OCI-LY7 (cell line): Measurements from ENCODE around the gene GRXCR2. TPM values are rescaled to one million over a fixed set of nuclear protein-coding genes. Genes with fewer than 3 reads are reported as not detected.

Experiments
- BruUV-seq: library from RNA; stranded (reverse); fragments of 400-500 nt; replicated peaks from 2 replicates; lab custom pipeline; 2021; lab: Mats Ljungman, UMichigan
- CTCF ChIA-PET: fragments of 300-600 bp; sonication (Branson Sonifier 250); formaldehyde crosslinking; loops from one replicate; lab custom pipeline; 2022; ENCODE audit warnings: antibody characterized with exemption; ENCODE audit not compliant: unreplicated experiment; lab: Charles Lee
- POLR2A ChIA-PET: fragments of 300-600 bp; sonication (Branson Sonifier 250); formaldehyde crosslinking; loops from one replicate; lab custom pipeline; 2022; ENCODE audit warnings: antibody characterized with exemption; lab: Charles Lee
- DNase-seq: peaks from one replicate; pipeline ENCODE4 v3.0.0-alpha.2; 2015; ENCODE audit warnings: low spot score
- H2AFZ ChIP-seq: fragments of 200-600 bp; sonication (generic), shearing (Covaris generic); 2 replicates; pipeline ENCODE4 v1.6.1; 2014; ENCODE audit warnings: mild to moderate bottlenecking, antibody characterized with exemption, low read length, moderate library complexity
- H3K27ac ChIP-seq: fragments of 200-600 bp; sonication (generic); 2 replicates; pipeline ENCODE4 v1.5.1; 2014; ENCODE audit warnings: mixed run types, low read depth, mild to moderate bottlenecking, moderate library complexity, low read length, inconsistent platforms; ENCODE audit not compliant: poor library complexity, severe bottlenecking
- H3K36me3 ChIP-seq: fragments of 200-600 bp; sonication (generic); 2 replicates; pipeline ENCODE4 v1.6.1; 2014; ENCODE audit warnings: mild to moderate bottlenecking, antibody characterized with exemption, low read length, moderate library complexity, mixed read lengths; ENCODE audit not compliant: insufficient read depth
- H3K4me1 ChIP-seq: fragments of 200-600 bp; sonication (generic); 2 replicates; pipeline ENCODE4 v1.5.1; 2014; ENCODE audit warnings: mild to moderate bottlenecking, low read length; ENCODE audit not compliant: insufficient read depth, poor library complexity, severe bottlenecking
- H3K4me2 ChIP-seq: fragments of 200-600 bp; sonication (generic); 2 replicates; pipeline ENCODE4 v1.6.1; 2014; ENCODE audit warnings: mild to moderate bottlenecking, low read length
- H3K4me3 ChIP-seq: fragments of 200-600 bp; sonication (generic); 2 replicates; pipeline ENCODE4 v1.5.1; 2014; ENCODE audit warnings: mild to moderate bottlenecking, low read depth, low read length; ENCODE audit not compliant: poor library complexity, severe bottlenecking
- H3K79me2 ChIP-seq: fragments of 200-600 bp; sonication (generic); 2 replicates; pipeline ENCODE4 v1.6.1; 2016; ENCODE audit warnings: low read depth, mild to moderate bottlenecking, low read length, moderate library complexity, mixed read lengths; ENCODE audit not compliant: insufficient read depth
- H3K9me2 ChIP-seq: fragments of 200-600 bp; sonication (generic); 2 replicates; pipeline ENCODE4 v1.6.1; 2016; ENCODE audit warnings: mild to moderate bottlenecking, low read length, mixed read lengths; ENCODE audit not compliant: insufficient read depth
- H3K9me3 ChIP-seq: fragments of 200-600 bp; sonication (generic); 2 replicates; pipeline ENCODE4 v1.6.1; 2014; ENCODE audit warnings: mild to moderate bottlenecking, mixed run types, low read length, mixed read lengths
- H4K20me1 ChIP-seq: fragments of 200-600 bp; sonication (generic); 2 replicates; pipeline ENCODE4 v1.6.1; 2014; ENCODE audit warnings: mild to moderate bottlenecking, antibody characterized with exemption, low read length, moderate library complexity, mixed read lengths; ENCODE audit not compliant: insufficient read depth
- CTCF ChIP-seq: fragments of 200-600 bp; sonication (generic); conservative IDR thresholded peaks from 2 replicates; pipeline ENCODE4 v1.5.1; 2014; ENCODE audit warnings: mild to moderate bottlenecking, antibody characterized with exemption, low read length, moderate library complexity, mixed read lengths
- EZH2phosphoT487 ChIP-seq: fragments of 200-600 bp; sonication (generic); IDR thresholded peaks from 2 replicates; pipeline ENCODE4 v1.6.1; 2018; ENCODE audit warnings: low read depth, borderline replicate concordance, mild to moderate bottlenecking, mixed run types, antibody characterized with exemption, low read length, moderate library complexity, mixed read lengths
- intact Hi-C: fragments of 100-400 bp; cut with micrococcal nuclease; formaldehyde crosslinking; loops from one replicate; pipeline ENCODE4 v1.10.0; 2022; ENCODE audit not compliant: unreplicated experiment
- total RNA-seq, 2 experiments: library from RNA; depleted of rRNA in 1 of 2; stranded (reverse); fragments of >200 nt in 1 of 2; shearing (Covaris generic) in 1 of 2; gene quantifications; 2 replicates each; pipeline ENCODE4 v1.2.3, GENCODE V29; 2014 to 2022

Gene GRXCR2
- total RNA-seq, 2 experiments from 2014 or later, result not detected

DNA sequence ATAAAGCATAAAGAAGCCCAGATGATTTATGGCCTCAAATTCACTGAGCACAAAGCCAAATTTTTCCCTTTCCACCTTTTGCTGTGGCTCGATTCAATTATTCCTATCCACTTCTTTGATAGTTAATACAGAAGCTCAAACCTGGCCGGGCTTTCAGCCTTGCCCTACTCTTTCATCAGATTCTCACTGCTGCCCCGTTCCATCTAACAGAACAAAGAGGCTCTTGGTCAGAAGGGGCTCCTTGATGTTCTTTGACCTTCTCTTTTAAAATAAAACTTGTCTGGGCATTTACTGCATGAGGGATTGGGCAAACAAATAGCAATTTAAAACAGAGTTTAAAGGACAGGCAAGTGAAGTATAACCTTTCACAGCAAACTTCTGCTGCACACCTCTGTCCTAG is 9.8 kb downstream of the GRXCR2 start:
- POLR2A ChIA-PET, result no interaction called here
- no peak overlapping the region for H2AFZ ChIP-seq
- no peak overlapping the region for H3K4me2 ChIP-seq
- no peaks in the 10 kb centered on the region for H4K20me1 ChIP-seq
- H3K9me2 ChIP-seq, result no peaks in the 10 kb centered on the region
- H3K4me3 ChIP-seq, result no peak overlapping the region
- H3K36me3 ChIP-seq, result no peaks in the 10 kb centered on the region
- no peak overlapping the region for H3K27ac ChIP-seq
- no peak for TF ChIP-seq EZH2phosphoT487
- TF ChIP-seq CTCF, result no peak
- CTCF ChIA-PET, result no interaction called here
- no peak for DNase-seq
- no peaks in the 10 kb centered on the region for H3K79me2 ChIP-seq
- BruUV-seq, result no TSS peak
- intact Hi-C loops, result no loop called here
- H3K4me1 ChIP-seq, result no peaks in the 10 kb centered on the region
- H3K9me3 ChIP-seq, result no peaks in the 10 kb centered on the region

DNA sequence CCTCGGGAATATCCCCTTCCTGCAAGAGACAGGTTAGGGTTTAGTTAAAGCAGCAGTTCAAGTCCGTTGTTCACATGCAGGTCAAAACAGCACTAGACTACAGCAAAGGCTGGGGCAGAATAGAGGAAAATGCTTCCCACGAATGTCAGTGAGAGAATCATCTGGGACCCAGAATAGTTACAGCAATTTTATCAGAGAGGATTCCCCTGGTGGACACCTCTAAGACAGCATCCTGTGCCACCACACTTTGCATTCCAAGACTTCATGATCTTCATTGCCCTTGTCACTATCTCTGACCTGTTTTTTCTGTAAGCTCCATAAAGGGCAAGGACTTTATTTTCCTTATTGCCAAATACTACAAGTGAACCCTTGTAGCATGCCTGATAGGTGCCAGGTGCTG is 12.9 kb downstream of the GRXCR2 start:
- Histone ChIP-seq H4K20me1 (no peaks in the 10 kb centered on the region), H3K79me2 (no peaks in the 10 kb centered on the region), H3K4me3 (no peak overlapping the region), H2AFZ (no peak overlapping the region), H3K9me3 (no peaks in the 10 kb centered on the region), H3K27ac (no peak overlapping the region), H3K4me1 (no peaks in the 10 kb centered on the region), H3K4me2 (no peak overlapping the region), H3K36me3 (no peaks in the 10 kb centered on the region), H3K9me2 (no peaks in the 10 kb centered on the region)
- POLR2A ChIA-PET, result interaction anchor here (0.6 kb wide), 1 partner anchor 9 kb away, joined by 3 read pairs; no protein-coding TSS in a partner anchor
- BruUV-seq, result no TSS peak
- intact Hi-C loops, result no loop called here
- CTCF ChIA-PET, result no interaction called here
- DNase-seq, result no peak
- TF ChIP-seq EZH2phosphoT487, result no peak
- TF ChIP-seq CTCF, result no peak

- Histone ChIP-seq H3K4me3 (no peak overlapping the region), H3K36me3 (no peaks in the 10 kb centered on the region), H4K20me1 (no peaks in the 10 kb centered on the region), H3K79me2 (no peaks in the 10 kb centered on the region), H3K4me1 (no peaks in the 10 kb centered on the region), H3K27ac (no peak overlapping the region), H3K4me2 (no peak overlapping the region), H2AFZ (no peak overlapping the region), H3K9me2 (no peaks in the 10 kb centered on the region), H3K9me3 (no peaks in the 10 kb centered on the region)
- ChIA-PET CTCF (no interaction called here), POLR2A (interaction anchor here (0.6 kb wide), 1 partner anchor 9 kb away, joined by 3 read pairs; no protein-coding TSS in a partner anchor)
- no peak for TF ChIP-seq CTCF
- no peak for TF ChIP-seq EZH2phosphoT487
- no TSS peak for BruUV-seq
- no peak for DNase-seq
- intact Hi-C loops, result no loop called here
Observed at GRCh38 chr5:145859453-145859852, 13.4 kb downstream of the GRXCR2 start.
